AG04449 (cell line): ENCODE data around the gene PDIA5.

Experiments used
- CTCF ChIA-PET: fragments of 350-600 bp; formaldehyde crosslinking; extraction: SDS; loops from one replicate; lab custom pipeline; 2021; ENCODE audit warnings: antibody characterized with exemption; lab: Yijun Ruan, JAX
- POLR2A ChIA-PET: fragments of 400-600, 350-600 bp; formaldehyde crosslinking; extraction: SDS; loops from one replicate; lab custom pipeline; 2020; ENCODE audit warnings: antibody characterized with exemption, inconsistent platforms; lab: Yijun Ruan, JAX
- DNase-seq: peaks from one replicate; pipeline ENCODE4 v3.0.0-alpha.2; 2010; ENCODE audit warnings: low read depth, low spot score
- H3K4me3 ChIP-seq: 2 replicates; pipeline ENCODE4 v1.5.1; 2011; ENCODE audit warnings: low read depth, mild to moderate bottlenecking, control low read depth, low read length
- TF ChIP-seq, protein P1 (sequence below): IDR thresholded peaks from one replicate; pipeline ENCODE4 v1.5.1; 2011; ENCODE audit warnings: mild to moderate bottlenecking, moderate library complexity, low read length, control low read depth, inconsistent platforms; ENCODE audit not compliant: insufficient read depth; ENCODE audit errors: missing control alignments

The PDIA5 gene

DNA sequence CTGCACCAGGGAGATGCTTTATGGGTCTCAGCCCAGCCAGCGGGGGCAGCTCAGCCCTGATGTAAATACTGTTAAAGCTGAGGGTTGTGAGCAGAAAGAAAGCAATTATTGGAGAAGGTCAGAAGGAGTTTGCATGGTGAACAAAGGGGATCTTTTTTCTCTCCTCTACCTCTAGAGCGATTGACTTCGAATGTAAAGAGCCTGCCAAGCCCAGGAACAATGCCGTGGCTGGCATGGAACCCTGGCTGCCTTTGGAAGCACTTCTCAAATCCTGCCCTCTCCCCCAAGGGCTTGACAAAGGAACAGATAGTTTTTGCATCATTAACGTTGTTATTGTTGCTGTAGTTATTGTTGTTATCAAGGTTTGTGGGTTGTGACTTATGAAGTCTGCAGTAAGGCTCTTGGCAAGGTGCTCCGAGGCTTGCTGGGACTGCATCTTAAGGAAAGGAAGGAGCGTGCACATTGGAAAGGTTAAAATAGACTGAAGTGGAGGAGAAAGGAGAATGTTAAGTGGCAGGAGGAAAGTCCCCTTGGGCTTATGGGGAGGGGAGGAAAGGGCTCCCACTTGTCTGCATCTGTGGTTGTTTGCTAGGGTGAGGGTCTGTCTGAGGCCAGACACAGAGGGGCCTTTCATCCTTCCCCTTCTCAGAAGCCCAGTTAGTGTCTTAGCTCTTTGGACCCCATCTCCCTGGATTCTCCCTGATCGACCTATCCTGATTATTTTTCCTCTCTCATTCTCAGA, 16.7 kb downstream of the PDIA5 start:
- ChIA-PET POLR2A (no interaction called here), CTCF (interaction anchor here (0.6 kb wide), 1 partner anchor 148 kb away, joined by 3 read pairs; no protein-coding TSS in a partner anchor)
- no peak for DNase-seq
- no peak overlapping the region for H3K4me3 ChIP-seq
- TF ChIP-seq, protein P1, sequence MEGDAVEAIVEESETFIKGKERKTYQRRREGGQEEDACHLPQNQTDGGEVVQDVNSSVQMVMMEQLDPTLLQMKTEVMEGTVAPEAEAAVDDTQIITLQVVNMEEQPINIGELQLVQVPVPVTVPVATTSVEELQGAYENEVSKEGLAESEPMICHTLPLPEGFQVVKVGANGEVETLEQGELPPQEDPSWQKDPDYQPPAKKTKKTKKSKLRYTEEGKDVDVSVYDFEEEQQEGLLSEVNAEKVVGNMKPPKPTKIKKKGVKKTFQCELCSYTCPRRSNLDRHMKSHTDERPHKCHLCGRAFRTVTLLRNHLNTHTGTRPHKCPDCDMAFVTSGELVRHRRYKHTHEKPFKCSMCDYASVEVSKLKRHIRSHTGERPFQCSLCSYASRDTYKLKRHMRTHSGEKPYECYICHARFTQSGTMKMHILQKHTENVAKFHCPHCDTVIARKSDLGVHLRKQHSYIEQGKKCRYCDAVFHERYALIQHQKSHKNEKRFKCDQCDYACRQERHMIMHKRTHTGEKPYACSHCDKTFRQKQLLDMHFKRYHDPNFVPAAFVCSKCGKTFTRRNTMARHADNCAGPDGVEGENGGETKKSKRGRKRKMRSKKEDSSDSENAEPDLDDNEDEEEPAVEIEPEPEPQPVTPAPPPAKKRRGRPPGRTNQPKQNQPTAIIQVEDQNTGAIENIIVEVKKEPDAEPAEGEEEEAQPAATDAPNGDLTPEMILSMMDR: no peak

DNA sequence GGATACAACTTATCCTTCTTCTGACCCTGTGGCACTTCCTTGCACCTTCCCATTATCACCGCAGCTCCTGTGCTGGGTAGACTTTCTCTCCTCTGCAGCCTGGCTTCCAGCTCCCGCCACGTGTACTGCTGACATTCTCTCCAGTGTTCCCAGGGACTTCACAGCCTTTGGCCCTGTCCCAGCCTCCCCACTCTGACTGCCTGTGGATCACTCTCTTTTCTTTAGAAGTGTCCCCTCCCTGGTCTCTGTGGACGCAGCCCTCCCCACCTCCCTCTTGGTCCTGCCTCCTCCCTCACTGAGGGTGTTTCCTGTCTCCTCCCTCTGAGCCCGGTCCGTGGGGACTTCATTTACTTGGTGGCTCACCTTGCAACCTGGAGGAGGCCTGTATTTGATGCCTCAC, 17.4 kb downstream of the PDIA5 start:
- POLR2A ChIA-PET: no interaction called here
- H3K4me3 ChIP-seq: no peak overlapping the region
- DNase-seq: no peak
- TF ChIP-seq, protein P1: no peak
- CTCF ChIA-PET: interaction anchor here (1.8 kb wide), 1 partner anchor 10 kb away, joined by 5 read pairs; no protein-coding TSS in a partner anchor

GRCh38 chr3:123084738-123085237, 18.0 kb downstream of the PDIA5 start:
- DNase-seq: no peak
- no peak overlapping the region for H3K4me3 ChIP-seq
- TF ChIP-seq, protein P1: no peak
- ChIA-PET POLR2A (no interaction called here), CTCF (interaction anchor here (1.8 kb wide), 1 partner anchor 9 kb away, joined by 5 read pairs; no protein-coding TSS in a partner anchor)

- TF ChIP-seq, protein P1: no peak
- ChIA-PET POLR2A (no interaction called here), CTCF (interaction anchor here (0.7 to 1.8 kb wide), 2 partner anchors 9 to 142 kb away, joined by 3 to 5 read pairs; no protein-coding TSS in a partner anchor)
- H3K4me3 ChIP-seq: no peak overlapping the region
- DNase-seq: no peak
Observed at GRCh38 chr3:123085293-123085931, 18.6 kb downstream of the PDIA5 start.

DNA sequence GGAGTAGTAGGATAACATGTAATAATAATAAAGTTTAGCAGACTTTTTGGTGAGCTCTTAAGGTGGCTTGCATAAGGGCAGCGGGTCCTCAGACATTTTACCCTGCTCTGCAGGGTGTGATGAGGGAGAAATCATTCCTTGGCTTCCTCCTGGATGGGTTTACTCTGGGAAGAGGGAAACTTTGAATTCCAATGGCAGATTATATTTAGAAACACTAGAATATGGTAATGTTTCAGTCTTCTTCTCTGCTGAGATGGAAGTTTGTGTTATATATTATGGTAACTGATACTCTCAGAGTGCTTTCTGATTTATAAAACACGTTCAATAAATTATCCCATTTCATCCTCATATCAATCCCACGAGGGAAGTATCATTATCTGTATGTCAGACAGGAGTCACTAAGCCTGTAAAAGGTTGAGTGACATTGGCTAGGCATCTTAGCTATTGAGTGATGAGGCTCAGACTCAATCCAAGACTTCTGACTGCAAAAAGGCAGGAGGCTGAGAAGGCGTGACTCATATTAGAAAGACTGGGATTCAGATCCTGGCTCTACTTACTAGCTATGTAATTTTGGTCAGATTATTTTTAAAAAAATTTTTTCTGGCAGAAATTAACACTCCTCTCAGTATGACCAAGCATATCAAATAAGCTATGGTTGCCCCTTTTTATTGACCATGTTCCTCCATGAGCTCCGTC, 19.3 kb downstream of the PDIA5 start:
- ChIA-PET CTCF (interaction anchor here (0.7 to 1.8 kb wide), 3 partner anchors 8 to 143 kb away, joined by 3 to 5 read pairs (median 3); no protein-coding TSS in a partner anchor), POLR2A (interaction anchor here (0.5 kb wide), 1 partner anchor 13 kb away, joined by 3 read pairs; no protein-coding TSS in a partner anchor)
- TF ChIP-seq, protein P1: no peak
- no peak overlapping the region for H3K4me3 ChIP-seq
- DNase-seq: no peak
